Osteoblast (primary cell): ENCODE results near the gene RBM10. TPM values are rescaled to one million over a fixed set of nuclear protein-coding genes. Genes with fewer than 3 reads are reported as not detected.

Experiments used
- DNase-seq: peaks from one replicate; pipeline ENCODE4 v3.0.0; 2011; ENCODE audit warnings: low spot score, mixed read lengths; ENCODE audit not compliant: insufficient read length; ENCODE audit errors: missing footprints
- H2AFZ ChIP-seq: 2 replicates; pipeline ENCODE4 v1.6.0; 2011; ENCODE audit warnings: mild to moderate bottlenecking, low read length
- H3K27ac ChIP-seq: 2 replicates; pipeline ENCODE4 v1.5.1; 2011; ENCODE audit warnings: mild to moderate bottlenecking, low read depth, low read length, moderate library complexity
- H3K27me3 ChIP-seq: 2 replicates; pipeline ENCODE4 v1.6.0; 2012; ENCODE audit warnings: mild to moderate bottlenecking, control low read depth, inconsistent platforms, low read length, moderate library complexity; ENCODE audit not compliant: insufficient read depth
- H3K36me3 ChIP-seq: 2 replicates; pipeline ENCODE4 v1.5.1; 2011; ENCODE audit warnings: mild to moderate bottlenecking, low read length, control low read depth, moderate library complexity; ENCODE audit not compliant: insufficient read depth
- H3K4me1 ChIP-seq: 2 replicates; pipeline ENCODE4 v1.5.1; 2011; ENCODE audit warnings: mild to moderate bottlenecking, low read length, control low read depth, moderate library complexity; ENCODE audit not compliant: insufficient read depth
- H3K4me2 ChIP-seq: 2 replicates; pipeline ENCODE4 v1.6.0; 2011; ENCODE audit warnings: mild to moderate bottlenecking, low read length; ENCODE audit not compliant: insufficient read depth
- H3K4me3 ChIP-seq: fragments of 200-600 bp; sonication (generic); 3 replicates; pipeline ENCODE4 v1.5.1; 2012; ENCODE audit warnings: mild to moderate bottlenecking, low read length, inconsistent platforms; ENCODE audit not compliant: insufficient read depth
- H3K79me2 ChIP-seq: 2 replicates; pipeline ENCODE4 v1.6.0; 2012; ENCODE audit warnings: mild to moderate bottlenecking, low read length, control low read depth, inconsistent platforms; ENCODE audit not compliant: insufficient read depth
- H3K9me3 ChIP-seq: 2 replicates; pipeline ENCODE4 v1.5.1; 2011; ENCODE audit warnings: low read depth, low read length, control low read depth
- H4K20me1 ChIP-seq: 2 replicates; pipeline ENCODE4 v1.6.0; 2012; ENCODE audit warnings: mild to moderate bottlenecking, low read length, control low read depth; ENCODE audit not compliant: insufficient read depth
- total RNA-seq: library from RNA; depleted of rRNA; stranded (reverse); fragments of >200 nt; gene quantifications from 2 replicates; pipeline ENCODE4 v1.2.3, GENCODE V29; 2012
- TF ChIP-seq, protein P1 (sequence below): IDR thresholded peaks from 2 replicates; pipeline ENCODE4 v1.5.1; 2011; ENCODE audit warnings: mild to moderate bottlenecking, low read depth, low read length, moderate library complexity; ENCODE audit errors: extremely low read depth

Gene RBM10
- total RNA-seq, 1 donor: 32.9 TPM

DNA sequence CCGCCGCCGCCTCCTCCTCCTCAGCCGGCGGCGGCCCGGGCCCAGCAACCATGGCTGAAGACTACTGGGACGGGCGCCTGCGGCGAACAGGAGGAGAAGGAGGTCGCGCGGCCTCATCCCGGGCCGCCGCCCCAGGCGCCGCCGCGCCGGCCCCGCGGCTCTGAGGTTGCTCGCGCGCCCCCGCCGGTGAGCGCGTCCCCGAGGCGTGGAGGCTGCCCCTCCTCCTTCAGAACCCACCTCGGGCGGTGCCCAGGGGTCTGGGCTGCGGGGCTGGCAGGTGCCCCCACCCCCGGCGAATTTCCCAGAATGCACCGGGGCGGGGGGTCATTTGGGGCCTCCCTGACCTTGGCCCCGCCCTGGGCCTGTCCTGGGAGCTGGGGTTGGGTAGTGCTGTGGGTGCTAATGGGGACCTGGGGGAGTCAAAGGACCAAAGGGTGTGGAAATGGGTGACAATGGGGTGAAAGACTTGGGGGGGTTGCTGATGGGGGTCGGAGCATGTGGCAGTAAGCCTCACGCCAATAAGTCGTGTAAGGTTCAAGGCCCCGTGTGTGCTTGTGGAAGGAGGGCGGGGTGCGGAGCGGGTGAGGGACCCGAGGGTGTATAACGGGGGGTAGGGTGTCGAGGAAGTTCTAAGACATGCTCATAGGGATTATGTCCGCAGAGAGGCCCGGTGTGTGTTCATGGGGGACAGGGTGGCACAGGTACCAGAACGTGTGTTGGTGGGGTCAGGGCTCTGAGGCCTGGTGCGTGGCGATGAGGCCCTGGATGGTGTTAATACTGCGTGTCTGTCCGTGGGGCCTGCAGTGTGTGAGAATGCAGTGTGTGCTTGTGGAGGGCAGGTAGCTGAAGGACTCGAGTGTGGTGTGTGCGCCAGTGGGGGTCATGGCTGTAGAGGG, 74.1 kb downstream of the RBM10 start:
- peaks cover 31% of the 10 kb centered on the region for H3K4me1 ChIP-seq
- peak overlapping the region; percentile 95 for H2AFZ ChIP-seq
- peak; percentile 91 for DNase-seq
- peaks cover 69% of the 10 kb centered on the region for H4K20me1 ChIP-seq
- peak overlapping the region; percentile 97 for H3K27ac ChIP-seq
- TF ChIP-seq, protein P1, sequence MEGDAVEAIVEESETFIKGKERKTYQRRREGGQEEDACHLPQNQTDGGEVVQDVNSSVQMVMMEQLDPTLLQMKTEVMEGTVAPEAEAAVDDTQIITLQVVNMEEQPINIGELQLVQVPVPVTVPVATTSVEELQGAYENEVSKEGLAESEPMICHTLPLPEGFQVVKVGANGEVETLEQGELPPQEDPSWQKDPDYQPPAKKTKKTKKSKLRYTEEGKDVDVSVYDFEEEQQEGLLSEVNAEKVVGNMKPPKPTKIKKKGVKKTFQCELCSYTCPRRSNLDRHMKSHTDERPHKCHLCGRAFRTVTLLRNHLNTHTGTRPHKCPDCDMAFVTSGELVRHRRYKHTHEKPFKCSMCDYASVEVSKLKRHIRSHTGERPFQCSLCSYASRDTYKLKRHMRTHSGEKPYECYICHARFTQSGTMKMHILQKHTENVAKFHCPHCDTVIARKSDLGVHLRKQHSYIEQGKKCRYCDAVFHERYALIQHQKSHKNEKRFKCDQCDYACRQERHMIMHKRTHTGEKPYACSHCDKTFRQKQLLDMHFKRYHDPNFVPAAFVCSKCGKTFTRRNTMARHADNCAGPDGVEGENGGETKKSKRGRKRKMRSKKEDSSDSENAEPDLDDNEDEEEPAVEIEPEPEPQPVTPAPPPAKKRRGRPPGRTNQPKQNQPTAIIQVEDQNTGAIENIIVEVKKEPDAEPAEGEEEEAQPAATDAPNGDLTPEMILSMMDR: no peak
- peak overlapping the region; percentile 84 for H3K4me3 ChIP-seq
- peaks cover 35% of the 10 kb centered on the region for H3K36me3 ChIP-seq
- H3K9me3 ChIP-seq: no peaks in the 10 kb centered on the region
- H3K4me2 ChIP-seq: peak overlapping the region; percentile 92
- H3K79me2 ChIP-seq: peaks cover 51% of the 10 kb centered on the region
- H3K27me3 ChIP-seq: no peaks in the 10 kb centered on the region

DNA sequence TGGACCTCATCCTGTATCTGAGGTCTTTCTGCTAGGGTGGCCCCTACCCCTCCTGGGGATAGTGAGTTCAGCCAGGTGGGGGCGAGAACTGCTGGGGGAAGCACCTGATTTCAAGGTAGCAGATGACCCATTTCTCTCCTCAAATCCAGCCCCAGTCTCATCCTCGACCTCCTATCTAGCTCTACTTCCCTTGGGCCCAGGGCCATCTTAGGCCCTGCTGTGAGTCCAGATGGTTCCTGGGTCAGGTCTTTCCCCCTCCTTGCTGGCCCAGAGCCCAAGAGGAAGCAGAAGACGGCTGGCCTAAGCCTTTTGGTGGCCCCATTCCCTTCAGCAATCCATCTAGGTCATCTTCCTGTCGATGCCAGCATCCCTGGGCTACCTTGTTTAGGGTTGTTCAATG, 76.7 kb downstream of the RBM10 start:
- Histone ChIP-seq H3K4me3 (no peak overlapping the region), H3K27me3 (no peaks in the 10 kb centered on the region), H2AFZ (no peak overlapping the region), H3K9me3 (no peaks in the 10 kb centered on the region), H3K4me1 (peaks cover 24% of the 10 kb centered on the region), H3K27ac (no peak overlapping the region), H3K36me3 (peaks cover 35% of the 10 kb centered on the region), H4K20me1 (peaks cover 58% of the 10 kb centered on the region), H3K79me2 (peaks cover 51% of the 10 kb centered on the region), H3K4me2 (no peak overlapping the region)
- DNase-seq: no peak
- TF ChIP-seq, protein P1: no peak

DNA sequence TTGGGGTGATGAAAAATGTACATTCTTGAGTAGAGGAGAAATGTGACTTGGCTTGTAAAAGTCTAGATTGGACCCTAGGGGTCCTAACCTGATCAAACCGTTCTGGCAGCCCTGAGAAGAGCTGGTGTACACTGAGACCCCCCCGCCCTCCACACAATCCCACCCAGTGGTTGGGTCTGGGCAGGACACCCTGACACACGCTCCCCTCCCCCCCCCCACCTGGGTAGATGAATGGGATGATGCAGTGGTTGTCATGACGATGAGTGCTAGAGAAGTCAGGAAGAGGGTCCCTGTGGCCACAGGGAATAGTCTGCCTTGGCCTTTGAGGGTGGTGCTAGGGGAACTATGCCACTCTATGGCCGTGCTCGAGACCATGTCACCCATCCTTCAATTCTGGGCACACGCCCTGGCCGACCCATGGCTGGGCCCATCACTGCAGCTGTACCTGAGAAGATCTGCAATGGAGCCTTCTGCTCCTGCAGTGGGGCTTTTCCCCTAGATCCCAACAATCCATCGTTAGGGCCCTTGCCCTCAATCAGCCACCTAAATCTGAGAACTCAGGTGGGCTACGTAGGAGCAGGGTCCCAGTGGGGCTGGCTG, 77.8 kb downstream of the RBM10 start:
- H2AFZ ChIP-seq: no peak overlapping the region
- H4K20me1 ChIP-seq: peaks cover 52% of the 10 kb centered on the region
- H3K4me3 ChIP-seq: no peak overlapping the region
- no peaks in the 10 kb centered on the region for H3K27me3 ChIP-seq
- H3K79me2 ChIP-seq: peaks cover 51% of the 10 kb centered on the region
- H3K36me3 ChIP-seq: peaks cover 46% of the 10 kb centered on the region
- H3K4me1 ChIP-seq: peaks cover 16% of the 10 kb centered on the region
- H3K4me2 ChIP-seq: no peak overlapping the region
- TF ChIP-seq, protein P1: no peak
- H3K9me3 ChIP-seq: no peaks in the 10 kb centered on the region
- no peak overlapping the region for H3K27ac ChIP-seq
- no peak for DNase-seq
